Measurements from ENCODE around the gene ASAP2. TPM values are rescaled to one million over a fixed set of nuclear protein-coding genes. Genes with fewer than 3 reads are reported as not detected.

ASAP2 gene
- total and polyA plus RNA-seq, 9 of the 15 experiments (the other 6 are each of a cell fraction or from before 2014, with no cell fraction given): 0.06 to 4.3 (median 3.1) TPM

GRCh38 chr2:9335322-9335832 lies 128.8 kb downstream of the ASAP2 start:
- ChIA-PET CTCF (ENCODE audit: low intra/inter-chr PET ratio) (no interaction called here), POLR2A (interaction anchor here (0.5 to 1.4 kb wide), 4 partner anchors 11 to 96 kb away, joined by 3 read pairs; no protein-coding TSS in a partner anchor)
- in situ Hi-C loops (cut with MboI): no loop called here
- Histone ChIP-seq H3K27ac (ENCODE audit: extremely low read depth, low read depth, low read length) (peak overlapping the region; percentile 73; the same call in 2 of the 3 replicates), H3K36me3 (ENCODE audit: control insufficient read depth, insufficient read depth, low read length) (no peaks in the 10 kb centered on the region), H3K4me3 (no peak overlapping the region), H4K20me1 (replicated peaks; ENCODE audit: control insufficient read depth, insufficient read depth, low read length) (no peaks in the 10 kb centered on the region), H3K4me2 (ENCODE audit: insufficient read depth, low read length) (peak overlapping the region; percentile 38), H3K9ac (ENCODE audit: insufficient read depth in 1 of 2, low read depth in 2 of 2, low read length in 2 of 2) (peak overlapping the region in 1 of 2 experiments; percentile 30; a peak in 2 of 4 replicates), H2AFZ (ENCODE audit: low read depth, low read length) (peak overlapping the region; percentile 97), H3K9me1 (ENCODE audit: control insufficient read depth, insufficient read depth, low read length) (no peaks in the 10 kb centered on the region), H3K4me1 (replicated peaks in 1 of 2; ENCODE audit: control insufficient read depth in 2 of 2, insufficient read depth in 2 of 2, low read length in 2 of 2) (peaks cover 18 to 35% of the 10 kb centered on the region in 2 experiments), H3K79me2 (ENCODE audit: control insufficient read depth, insufficient read depth, low read length) (no peaks in the 10 kb centered on the region), H3K9me3 (replicated peaks; ENCODE audit: control insufficient read depth, insufficient read depth, low read depth, low read length) (no peaks in the 10 kb centered on the region), H3K27me3 (ENCODE audit: control insufficient read depth in 2 of 2, insufficient read depth in 2 of 2, low read length in 2 of 2) (no peaks in the 10 kb centered on the region; a peak in 1 of 5 replicates)
- ATAC-seq: peak; percentile 35; the same call in 2 of the 3 replicates
- intact Hi-C loops (cut with micrococcal nuclease): no loop called here
- BruUV-seq (replicated peaks): no TSS peak
- DNase-seq (ENCODE audit: extremely low read depth in 1 of 4, low spot score in 3 of 4): peak in 2 of 4 experiments; percentile 41 to 47
- 18% methylated on average over 6 of the region's 6 CpGs for WGBS (ENCODE audit: insufficient coverage, low coverage, missing lambda C conversion rate)
- peak; percentile 26 for FAIRE-seq
- TF ChIP-seq ZFP30 (CRISPR knock-in tag; IDR thresholded peaks at IDR 0.05; ENCODE audit: borderline replicate concordance): no peak
- no peak for TF ChIP-seq DLX4 (CRISPR knock-in tag; IDR thresholded peaks at IDR 0.05)
- no peak for TF ChIP-seq FOXO4 (CRISPR knock-in tag; IDR thresholded peaks at IDR 0.05)
- TF ChIP-seq ZNF431 (CRISPR knock-in tag; IDR thresholded peaks at IDR 0.05): no peak
- TF ChIP-seq CHAMP1 (IDR thresholded peaks at IDR 0.05): no peak
- no peak for TF ChIP-seq TRIM24 (IDR thresholded peaks at IDR 0.05)
- TF ChIP-seq MTA2 (IDR thresholded peaks at IDR 0.05; ENCODE audit: low read depth): no peak
- no peak for TF ChIP-seq ARID3B (CRISPR knock-in tag; IDR thresholded peaks at IDR 0.05; ENCODE audit: borderline replicate concordance)
- no peak for TF ChIP-seq E2F3 (CRISPR knock-in tag; IDR thresholded peaks at IDR 0.05)
- TF ChIP-seq SP2 (IDR thresholded peaks at IDR 0.05; ENCODE audit: extremely low read depth, low read depth, low read length, poor library complexity, severe bottlenecking): no peak
- no peak for TF ChIP-seq CHD2 (IDR thresholded peaks at IDR 0.05; ENCODE audit: low read depth, low read length)
- TF ChIP-seq THRA (IDR thresholded peaks at IDR 0.05): no peak
- TF ChIP-seq MNT (conservative IDR thresholded peaks at IDR 0.05): 0 out of 4 replicates have a peak, but pooled peaks of 1 of the 2 experiments have one; percentile 19
